Stimulated activated CD4-positive, alpha-beta T cell treated with anti-CD3 and anti-CD28 coated beads, Interleukin-1b, Interleukin-23, amount 100 ng/mL, for 48 hours (primary cell): Measurements from ENCODE around the gene MBD4.
"Not testable (repeated sequence)": the region's sequence is repeated elsewhere in the genome, so short reads cannot be mapped to it uniquely, and the experiment has no call there.

Experiments
- DNase-seq: peaks from one replicate; pipeline ENCODE4 v3.0.0-alpha.2; 2020

The MBD4 gene

DNA sequence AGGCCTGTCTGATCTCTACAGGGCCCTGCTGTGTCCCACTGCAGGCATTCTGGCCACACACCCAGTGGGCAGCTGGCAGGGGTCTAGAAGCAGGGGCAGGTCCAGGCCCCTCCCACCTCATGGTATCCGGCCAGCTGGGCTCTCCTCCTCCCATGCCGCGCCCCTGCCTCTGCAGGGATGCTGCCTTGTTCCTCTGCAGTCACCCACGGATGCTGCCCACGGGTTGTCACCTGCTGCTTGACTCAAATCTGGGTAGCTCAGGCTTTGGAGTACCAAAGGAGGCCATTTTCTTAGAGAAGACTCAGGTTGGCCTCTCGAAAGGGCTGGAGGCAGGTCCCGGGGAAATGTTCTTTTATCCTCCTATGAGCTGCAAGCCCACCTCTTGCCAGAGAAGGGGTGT, 36.3 kb downstream of the MBD4 start:
- DNase-seq = no peak

GRCh38 chr3:129402616-129403015, 37.1 kb downstream of the MBD4 start:
- no peak for DNase-seq

DNA sequence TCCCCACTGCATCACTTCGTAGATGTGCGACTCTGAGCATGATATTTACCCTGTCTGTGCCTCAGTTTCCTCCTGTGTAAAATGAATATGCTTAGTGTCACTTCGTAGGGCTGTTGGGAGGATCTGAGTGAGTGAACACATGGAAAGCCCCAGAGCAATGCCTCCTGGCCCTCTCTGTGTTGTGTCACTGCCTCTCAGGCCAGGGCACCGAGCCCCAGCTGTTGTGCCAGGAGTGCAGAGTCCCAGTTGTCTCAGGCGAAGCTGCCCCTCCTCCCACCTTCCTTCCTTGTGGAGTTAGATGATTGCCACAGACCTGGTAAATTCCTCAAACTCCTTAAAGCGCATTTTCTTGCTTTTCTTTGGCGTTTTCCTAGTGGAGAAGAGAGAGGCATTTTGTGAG, 37.5 kb downstream of the MBD4 start:
- no peak for DNase-seq

- peak; percentile 37 for DNase-seq
These were observed 39.8 kb downstream of the MBD4 start for GRCh38 chr3:129399895-129400357.

GRCh38 chr3:129399145-129399894, 40.4 kb downstream of the MBD4 start:
- DNase-seq = peak; percentile 74

DNA sequence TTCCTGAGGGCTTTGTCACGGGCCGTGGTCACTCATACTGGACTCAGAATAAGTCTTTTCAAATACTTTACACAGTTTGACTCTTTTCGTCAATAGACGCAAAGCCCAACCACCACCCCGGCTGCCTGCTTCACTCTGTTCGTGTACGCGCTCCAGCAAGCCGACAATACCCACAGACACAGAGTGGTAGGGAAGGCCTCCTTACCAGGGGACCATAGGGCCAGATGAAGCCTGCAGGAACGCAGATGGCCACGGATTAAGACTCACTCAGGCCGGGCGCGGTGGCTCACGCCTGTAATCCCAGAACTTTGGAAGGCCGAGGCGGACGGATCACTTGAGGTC, 41.0 kb downstream of the MBD4 start:
- peak; percentile 10 for DNase-seq

GRCh38 chr3:129393760-129394564, 45.8 kb downstream of the MBD4 start:
- DNase-seq = not testable (repeated sequence)

DNA sequence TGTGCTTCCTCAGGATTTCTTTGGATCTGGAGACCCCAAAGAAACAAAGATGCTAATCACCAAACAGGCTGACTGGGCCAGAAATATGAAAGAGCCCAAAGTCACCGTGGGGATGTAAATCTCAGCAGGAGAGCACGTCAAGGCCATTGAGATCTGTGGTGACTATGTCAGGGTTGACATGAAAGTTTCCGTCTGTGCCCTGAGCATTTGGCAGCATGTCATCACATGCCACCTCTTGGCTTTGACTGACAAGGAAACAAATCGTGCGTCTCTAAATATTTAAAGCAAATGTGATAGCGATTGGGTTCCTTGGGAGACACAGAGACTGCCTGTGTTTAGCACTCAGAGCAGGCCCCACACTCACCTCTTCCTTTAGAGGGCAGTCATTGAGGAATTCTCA, 46.5 kb downstream of the MBD4 start:
- DNase-seq = no peak

DNA sequence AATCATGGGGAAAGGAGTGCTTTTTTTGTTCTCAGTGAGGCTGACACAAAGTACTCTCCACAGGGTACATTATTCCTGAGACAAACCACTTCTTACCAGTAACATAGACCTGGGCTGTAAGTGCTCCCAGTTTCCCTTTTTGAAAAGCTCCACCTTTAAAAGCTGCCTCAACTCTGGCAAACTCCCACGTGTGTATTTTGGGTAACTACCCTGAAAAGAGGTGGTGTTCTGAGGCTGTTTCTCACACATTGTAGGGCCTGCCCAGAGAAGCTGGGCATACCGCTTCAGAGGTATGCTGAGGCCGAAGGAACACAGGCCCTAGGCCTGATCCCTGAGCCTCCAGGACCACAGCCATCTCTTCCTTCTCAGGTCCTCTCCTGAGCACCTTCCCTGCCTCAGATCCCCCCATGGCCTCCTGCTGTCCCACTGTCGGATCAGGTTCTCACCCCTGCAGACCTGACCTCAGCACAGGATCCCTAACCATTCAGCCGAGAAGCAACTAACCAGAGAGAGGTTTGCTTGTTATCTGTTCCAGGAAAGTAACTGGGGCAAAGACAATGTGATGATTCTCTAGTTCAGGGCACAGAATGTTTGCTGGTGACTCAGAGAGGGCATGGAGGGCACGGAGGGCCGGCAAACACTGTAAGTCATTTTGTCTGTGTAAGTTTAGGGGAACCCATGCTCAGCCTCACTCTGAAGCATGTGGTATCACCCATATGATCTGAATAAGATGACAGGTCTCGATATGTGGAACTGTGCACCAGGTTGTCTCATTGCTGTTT, 47.5 kb downstream of the MBD4 start:
- DNase-seq = not testable (repeated sequence)

DNA sequence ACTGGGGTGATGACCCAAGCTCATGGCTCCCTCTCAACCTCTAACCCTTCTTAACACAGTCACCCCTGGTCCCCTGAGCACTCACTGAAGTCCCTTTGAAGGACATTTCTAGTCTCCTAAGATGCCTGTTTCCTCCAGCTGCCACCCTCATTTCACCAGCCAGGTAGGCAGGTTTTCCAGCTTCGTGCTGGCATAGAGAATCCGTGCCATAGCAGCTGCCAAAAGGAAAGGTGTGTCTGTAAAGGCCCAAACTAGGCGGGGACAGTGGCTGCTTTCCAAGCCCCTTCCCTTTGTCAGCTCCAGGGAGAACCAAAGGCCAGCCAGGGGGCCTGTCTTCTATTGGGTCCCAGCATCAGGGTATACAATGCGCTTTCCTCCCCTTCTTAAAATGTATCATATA, 48.2 kb downstream of the MBD4 start:
- DNase-seq = not testable (repeated sequence)

DNA sequence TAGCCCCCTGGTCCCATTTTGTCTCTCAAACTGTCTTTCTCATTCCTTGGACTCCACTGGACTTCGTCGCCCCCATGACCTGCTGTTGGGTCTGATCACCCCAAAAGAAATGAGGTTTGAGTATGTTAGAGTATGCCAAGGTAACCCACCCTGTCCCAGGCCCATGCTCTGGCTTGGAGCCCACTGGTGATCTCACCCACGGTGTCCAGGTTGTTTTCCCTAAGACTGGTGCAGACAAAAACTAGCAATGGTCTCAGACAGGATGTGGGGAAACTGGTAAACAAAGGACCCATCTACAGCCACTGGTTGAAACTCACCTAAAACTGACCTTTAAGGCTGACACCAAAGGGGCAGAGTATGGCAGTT, 50.2 kb downstream of the MBD4 start:
- DNase-seq = no peak

GRCh38 chr3:129388791-129389571, 50.8 kb downstream of the MBD4 start:
- DNase-seq = not testable (repeated sequence)

DNA sequence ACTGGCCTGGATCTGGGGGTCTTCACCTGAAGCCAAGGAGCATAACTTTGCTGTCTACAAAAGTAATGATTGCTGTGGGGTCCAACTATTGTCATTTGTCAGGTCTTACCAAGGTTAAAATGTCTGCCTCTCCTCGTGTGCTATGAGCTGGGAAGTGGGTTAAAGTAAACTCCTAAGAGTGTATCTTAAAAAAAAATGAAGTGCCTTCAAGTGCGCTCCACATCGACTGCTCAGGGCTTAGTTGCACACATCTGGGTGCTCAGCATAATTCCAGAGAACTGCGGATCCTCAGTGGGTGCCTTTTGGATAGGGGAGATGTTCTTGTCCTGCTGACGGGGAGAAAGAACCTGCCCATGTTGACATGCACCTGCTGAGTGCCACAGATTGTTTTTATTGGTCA, 52.3 kb downstream of the MBD4 start:
- no peak for DNase-seq

- no peak for DNase-seq
These were observed 52.8 kb downstream of the MBD4 start for GRCh38 chr3:129386984-129387383.

DNA sequence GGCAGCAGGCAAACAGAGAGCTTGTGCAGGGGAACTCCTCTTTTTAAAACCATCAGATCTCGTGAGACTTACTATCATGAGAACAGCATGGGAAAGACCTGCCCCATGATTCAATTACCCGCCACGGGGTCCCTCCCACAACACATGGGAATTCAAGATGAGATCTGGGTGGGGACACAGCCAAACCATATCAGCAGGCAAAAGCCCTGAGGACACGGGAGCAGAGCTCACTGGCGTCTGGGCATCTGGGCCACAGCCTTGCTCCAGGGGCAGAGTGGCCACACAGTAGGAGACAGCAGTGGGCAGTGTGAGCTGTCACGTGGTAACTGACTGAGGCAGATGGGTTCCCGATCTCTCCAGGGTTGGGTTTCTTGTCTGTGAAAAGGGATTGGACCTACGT, 54.2 kb downstream of the MBD4 start:
- not testable (repeated sequence) for DNase-seq

DNA sequence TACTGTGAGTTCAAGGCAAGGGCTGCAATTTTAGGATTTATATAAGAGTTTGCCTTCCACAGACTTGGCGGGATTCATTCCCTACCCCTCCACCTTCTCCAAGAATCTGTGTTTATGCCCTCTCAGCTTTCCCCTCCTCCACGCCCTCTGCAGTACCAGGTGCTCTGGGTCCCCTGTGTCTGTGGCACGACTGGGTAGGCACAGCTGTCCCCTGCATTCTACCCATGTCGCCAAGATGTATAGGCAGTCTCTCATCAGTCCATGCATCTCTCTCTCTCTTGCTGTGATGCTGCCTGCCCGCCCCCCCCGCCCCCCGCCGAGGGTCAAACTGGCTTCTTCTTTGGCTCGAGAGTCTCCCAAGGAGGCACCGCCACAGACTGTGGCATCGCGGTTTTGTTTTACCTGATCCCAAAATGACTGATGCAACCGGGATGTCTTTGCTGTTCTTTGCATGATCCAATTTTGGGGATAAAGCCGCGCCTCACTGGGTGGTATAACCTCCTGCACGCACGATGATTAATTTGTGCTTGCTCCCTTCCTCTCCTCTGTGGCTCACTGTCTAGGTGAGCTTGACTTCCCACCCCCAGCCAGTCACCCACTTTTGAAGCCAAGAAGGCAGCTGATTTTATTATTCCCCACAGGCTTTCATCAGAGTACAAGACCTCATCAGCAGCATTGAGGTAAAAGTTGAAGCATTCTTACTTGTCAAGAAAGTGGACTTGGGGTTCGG, 55.0 kb downstream of the MBD4 start:
- DNase-seq = no peak

GRCh38 chr3:129384103-129384502, 55.6 kb downstream of the MBD4 start:
- not testable (repeated sequence) for DNase-seq

GRCh38 chr3:129383292-129383860, 56.4 kb downstream of the MBD4 start:
- peak; percentile 36 for DNase-seq

DNA sequence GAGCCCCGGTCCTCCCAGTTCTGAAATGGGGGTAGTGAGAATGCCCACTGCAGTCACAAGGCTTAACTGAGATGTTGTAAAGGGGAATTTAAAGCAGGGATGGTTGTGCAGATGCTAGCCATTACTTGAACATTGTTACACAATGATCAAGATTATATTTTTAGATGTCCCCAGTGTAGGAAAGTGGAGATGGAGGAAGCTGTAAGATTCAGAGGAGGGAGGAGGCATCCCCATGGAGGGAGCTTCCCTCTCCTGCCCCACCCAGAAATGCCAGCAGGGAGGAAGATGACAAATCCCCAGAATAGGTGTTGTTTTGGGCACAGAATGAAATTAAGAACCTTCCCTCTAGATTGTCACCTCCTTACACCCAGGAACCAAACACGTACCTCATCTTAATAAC, 57.4 kb downstream of the MBD4 start:
- DNase-seq = no peak
